AG04450 (cell line): ENCODE data around the gene MAP2K5. TPM values are rescaled to one million over a fixed set of nuclear protein-coding genes. Genes with fewer than 3 reads are reported as not detected.

ENCODE experiments used
- CTCF ChIA-PET: fragments of 300-600, 350-600 bp; formaldehyde crosslinking; extraction: SDS; loops from one replicate; lab custom pipeline; 2022; ENCODE audit warnings: antibody characterized with exemption, inconsistent platforms; lab: Charles Lee
- POLR2A ChIA-PET: fragments of 350-600 bp; formaldehyde crosslinking; extraction: SDS; loops from one replicate; lab custom pipeline; 2021; ENCODE audit warnings: antibody characterized with exemption, inconsistent platforms; lab: Yijun Ruan, JAX
- DNase-seq: peaks from one replicate; pipeline ENCODE4 v3.0.0-alpha.2; 2011; ENCODE audit warnings: low read depth, low spot score
- H3K27ac ChIP-seq: one replicate; pipeline ENCODE4 v1.5.1; 2012; ENCODE audit warnings: low read depth, low read length, control low read depth
- H3K27me3 ChIP-seq: one replicate; pipeline ENCODE4 v1.6.0; 2012; ENCODE audit warnings: low read length; ENCODE audit not compliant: control insufficient read depth, insufficient read depth
- H3K4me3 ChIP-seq: 2 replicates; pipeline ENCODE4 v1.5.1; 2011; ENCODE audit warnings: mild to moderate bottlenecking, low read depth, low read length, control low read depth
- H3K9me3 ChIP-seq: 2 replicates; pipeline ENCODE4 v1.5.1; 2012; ENCODE audit warnings: low read length; ENCODE audit not compliant: control insufficient read depth, insufficient read depth
- polyA plus RNA-seq: library from polyadenylated mRNA; depleted of rRNA; stranded (reverse); fragments of >200 nt; gene quantifications from 2 replicates; pipeline ENCODE4 v1.2.3, GENCODE V29; 2011
- TF ChIP-seq, protein P1 (sequence below): IDR thresholded peaks from 2 replicates; pipeline ENCODE4 v1.5.1; 2011; ENCODE audit warnings: low read depth, low read length, control low read depth, inconsistent platforms

MAP2K5 gene
- polyA plus RNA-seq, 1 experiment: 5.4 TPM

DNA sequence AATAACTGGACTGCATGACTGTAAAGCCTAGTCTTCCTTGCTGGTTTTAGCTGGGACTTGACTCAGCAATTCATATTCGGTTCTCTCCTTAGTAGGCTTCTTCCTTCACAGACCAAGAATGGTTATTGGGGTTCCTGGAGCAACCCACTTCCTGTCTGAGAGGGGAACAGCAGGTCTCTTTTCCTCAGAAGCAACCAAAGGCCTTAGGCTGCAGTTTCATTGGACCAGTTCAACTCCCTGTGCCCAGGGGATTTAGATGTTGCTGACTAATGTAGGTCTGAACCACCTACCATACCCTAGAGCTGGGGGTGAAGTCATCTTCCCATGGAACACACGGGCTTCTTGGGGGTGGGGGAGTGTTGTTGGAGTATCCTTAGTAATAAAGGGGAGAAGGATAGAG lies 198.8 kb downstream of the MAP2K5 start:
- POLR2A ChIA-PET: no interaction called here
- DNase-seq: no peak

DNA sequence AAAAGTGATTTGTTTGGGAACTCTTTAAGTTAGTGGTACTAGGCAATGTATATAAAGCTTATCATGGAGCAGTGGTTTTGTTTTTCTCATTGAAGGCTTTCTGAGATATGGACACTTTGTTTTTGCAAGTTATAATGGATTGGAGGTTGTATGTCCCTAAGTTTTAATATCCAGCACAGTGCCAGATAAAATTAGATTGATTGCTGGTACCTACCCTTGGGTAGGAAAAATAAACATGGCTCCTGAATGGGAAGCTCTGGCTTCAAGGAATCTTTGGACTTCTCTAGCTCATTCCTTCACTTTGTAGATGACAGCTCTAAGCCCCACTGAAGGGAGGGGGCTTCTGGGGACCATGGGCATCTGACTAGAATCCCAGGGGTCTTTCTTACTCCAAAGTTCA lies 201.1 kb downstream of the MAP2K5 start:
- POLR2A ChIA-PET: no interaction called here
- CTCF ChIA-PET: interaction anchor here (1.1 to 1.7 kb wide), 2 partner anchors 93 to 287 kb away, joined by 3 to 5 read pairs; no protein-coding TSS in a partner anchor

More for the DNA sequence above, 198.8 kb downstream of the MAP2K5 start:
- TF ChIP-seq, protein P1, sequence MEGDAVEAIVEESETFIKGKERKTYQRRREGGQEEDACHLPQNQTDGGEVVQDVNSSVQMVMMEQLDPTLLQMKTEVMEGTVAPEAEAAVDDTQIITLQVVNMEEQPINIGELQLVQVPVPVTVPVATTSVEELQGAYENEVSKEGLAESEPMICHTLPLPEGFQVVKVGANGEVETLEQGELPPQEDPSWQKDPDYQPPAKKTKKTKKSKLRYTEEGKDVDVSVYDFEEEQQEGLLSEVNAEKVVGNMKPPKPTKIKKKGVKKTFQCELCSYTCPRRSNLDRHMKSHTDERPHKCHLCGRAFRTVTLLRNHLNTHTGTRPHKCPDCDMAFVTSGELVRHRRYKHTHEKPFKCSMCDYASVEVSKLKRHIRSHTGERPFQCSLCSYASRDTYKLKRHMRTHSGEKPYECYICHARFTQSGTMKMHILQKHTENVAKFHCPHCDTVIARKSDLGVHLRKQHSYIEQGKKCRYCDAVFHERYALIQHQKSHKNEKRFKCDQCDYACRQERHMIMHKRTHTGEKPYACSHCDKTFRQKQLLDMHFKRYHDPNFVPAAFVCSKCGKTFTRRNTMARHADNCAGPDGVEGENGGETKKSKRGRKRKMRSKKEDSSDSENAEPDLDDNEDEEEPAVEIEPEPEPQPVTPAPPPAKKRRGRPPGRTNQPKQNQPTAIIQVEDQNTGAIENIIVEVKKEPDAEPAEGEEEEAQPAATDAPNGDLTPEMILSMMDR: no peak
- no peaks in the 10 kb centered on the region for H3K27me3 ChIP-seq
- H3K27ac ChIP-seq: no peak overlapping the region
- no peaks in the 10 kb centered on the region for H3K9me3 ChIP-seq
- CTCF ChIA-PET: no interaction called here
- H3K4me3 ChIP-seq: no peak overlapping the region

DNA sequence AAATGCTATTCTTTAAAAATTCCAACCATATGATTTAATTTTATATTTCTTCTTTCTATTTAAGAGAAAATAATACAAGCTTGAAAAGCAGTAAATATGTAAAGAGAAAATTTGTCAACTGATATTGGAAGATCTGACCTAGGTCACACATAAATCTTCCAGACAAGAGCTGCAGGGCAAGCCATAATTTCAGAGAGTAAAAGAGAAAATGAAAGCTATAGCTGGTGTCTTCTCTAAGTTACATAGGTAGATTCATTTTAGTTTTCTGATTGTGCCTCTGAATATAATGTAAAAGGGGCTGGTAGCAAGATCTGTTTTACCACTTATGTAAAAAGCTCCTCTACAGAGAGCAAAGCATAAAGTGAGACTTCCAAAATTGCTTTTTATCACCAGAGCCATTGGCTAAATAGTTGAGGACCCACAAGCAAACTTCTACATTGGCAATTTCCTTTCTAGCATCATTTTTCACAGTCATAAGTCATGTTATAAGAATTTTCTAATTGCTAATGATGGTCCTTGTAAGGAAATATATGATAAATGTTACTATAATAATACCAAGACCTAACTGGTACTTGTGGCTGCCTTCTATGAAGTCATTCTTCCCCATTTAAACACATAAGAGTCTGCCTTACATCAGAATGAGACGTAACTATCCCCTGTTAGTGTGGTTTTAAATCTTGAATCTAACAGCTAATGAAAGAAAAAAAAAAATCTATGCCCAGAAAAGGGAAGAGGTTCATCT lies 202.0 kb downstream of the MAP2K5 start:
- Histone ChIP-seq H3K27ac (no peak overlapping the region), H3K4me3 (no peak overlapping the region), H3K9me3 (no peaks in the 10 kb centered on the region), H3K27me3 (no peaks in the 10 kb centered on the region)
- DNase-seq: no peak
- POLR2A ChIA-PET: no interaction called here
- TF ChIP-seq, protein P1: no peak
- CTCF ChIA-PET: interaction anchor here (1.1 to 1.7 kb wide), 2 partner anchors 92 to 288 kb away, joined by 3 to 5 read pairs; no protein-coding TSS in a partner anchor

More for the DNA sequence above, 201.1 kb downstream of the MAP2K5 start:
- Histone ChIP-seq H3K27me3 (no peaks in the 10 kb centered on the region), H3K4me3 (no peak overlapping the region), H3K27ac (no peak overlapping the region), H3K9me3 (no peaks in the 10 kb centered on the region)
- TF ChIP-seq, protein P1: no peak
- no peak for DNase-seq

DNA sequence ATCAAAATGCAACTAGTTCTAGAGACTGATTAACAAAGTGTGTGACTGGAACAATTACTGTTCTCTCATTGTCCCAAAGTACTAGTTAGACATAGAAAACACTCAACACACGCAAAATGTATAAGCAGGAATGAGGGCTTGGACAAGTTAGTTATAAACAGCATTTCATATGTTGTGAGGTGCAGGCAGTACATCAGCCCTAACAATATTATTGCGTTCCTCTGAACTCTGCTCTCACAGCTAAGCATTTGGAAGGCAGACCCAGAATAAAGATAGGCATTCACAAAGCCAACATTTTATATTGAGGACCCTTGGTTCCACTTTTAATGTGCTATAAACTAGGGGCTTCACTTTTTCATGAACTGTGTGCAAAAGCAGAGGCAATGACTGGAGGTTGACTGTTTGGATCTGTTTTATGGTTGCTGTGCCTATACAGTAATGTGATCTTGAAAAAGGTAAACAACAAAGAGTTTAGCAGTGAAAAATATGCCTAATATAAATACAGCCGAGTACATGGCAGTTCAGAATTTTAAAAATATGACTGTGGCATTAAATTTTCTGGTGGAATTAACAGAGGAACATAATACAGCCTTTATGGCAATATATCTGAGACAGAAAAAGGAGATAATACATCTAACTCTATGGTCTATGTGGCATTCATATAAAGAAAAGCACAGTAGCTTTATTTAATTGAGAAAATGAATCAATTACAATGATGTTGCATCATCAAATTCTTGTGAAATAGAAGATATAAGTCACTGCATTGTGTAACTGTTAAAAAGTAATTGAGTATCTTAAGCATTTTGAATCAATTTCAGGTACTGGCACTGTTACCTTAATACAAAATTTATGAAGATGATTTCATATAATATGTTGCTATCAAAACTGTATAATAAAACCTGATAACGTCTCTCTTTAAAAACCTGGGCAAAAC lies 202.8 kb downstream of the MAP2K5 start:
- Histone ChIP-seq H3K27me3 (no peaks in the 10 kb centered on the region), H3K27ac (no peak overlapping the region), H3K9me3 (no peaks in the 10 kb centered on the region), H3K4me3 (no peak overlapping the region)
- DNase-seq: no peak
- ChIA-PET CTCF (no interaction called here), POLR2A (interaction anchor here (1.0 kb wide), 1 partner anchor 70 kb away, joined by 3 read pairs; no protein-coding TSS in a partner anchor)
- TF ChIP-seq, protein P1: no peak
